Left ventricle myocardium inferior (tissue), 1 donor: Measurements from ENCODE around the gene ENAM. TPM values are rescaled to one million over a fixed set of nuclear protein-coding genes. Genes with fewer than 3 reads are reported as not detected.
"Not testable (repeated sequence)": the region's sequence is repeated elsewhere in the genome, so short reads cannot be mapped to it uniquely, and the experiment has no call there.

ENCODE experiments used
- DNase-seq: peaks from one replicate; pipeline ENCODE4 v3.0.0-alpha.2; 2020
- H3K27ac ChIP-seq: fragments of 200-600 bp; replicated peaks from 2 replicates; pipeline ENCODE4 v1.8.0; 2021
- H3K27me3 ChIP-seq: fragments of 200-600 bp; 2 replicates; pipeline ENCODE4 v1.8.0; 2021; ENCODE audit warnings: low read depth
- H3K36me3 ChIP-seq: fragments of 200-600 bp; 2 replicates; pipeline ENCODE4 v1.8.0; 2021
- H3K4me1 ChIP-seq: fragments of 200-600 bp; 2 replicates; pipeline ENCODE4 v1.8.0; 2021
- H3K4me3 ChIP-seq: fragments of 200-600 bp; 2 replicates; pipeline ENCODE4 v1.8.0; 2021; ENCODE audit warnings: mild to moderate bottlenecking, moderate library complexity
- H3K9me3 ChIP-seq: fragments of 200-600 bp; replicated peaks from 2 replicates; pipeline ENCODE4 v1.8.0; 2021
- intact Hi-C: fragments of 100-400 bp; cut with micrococcal nuclease; formaldehyde crosslinking; loops from one replicate; pipeline ENCODE4 v1.11.0; 2022
- total RNA-seq: library from RNA; stranded (reverse); fragmentation: NEBNext Ultra II Directional; extraction: Animal tissue kit (Norgen Biotek cat#: 25700); gene quantifications from one replicate; pipeline ENCODE4 v1.2.1, GENCODE V29; 2021
- TF ChIP-seq, protein P1 (sequence below): fragments of 200-600 bp; IDR thresholded peaks from 2 replicates; pipeline ENCODE4 v1.8.0; 2021; ENCODE audit warnings: antibody characterized with exemption, mild to moderate bottlenecking, borderline replicate concordance
- donor health status: DM: no; HTN: yes; CAD: no; lungs with severe emphysema.

The ENAM gene
- total RNA-seq, 1 donor from 2014 or later = 6.2 TPM

DNA sequence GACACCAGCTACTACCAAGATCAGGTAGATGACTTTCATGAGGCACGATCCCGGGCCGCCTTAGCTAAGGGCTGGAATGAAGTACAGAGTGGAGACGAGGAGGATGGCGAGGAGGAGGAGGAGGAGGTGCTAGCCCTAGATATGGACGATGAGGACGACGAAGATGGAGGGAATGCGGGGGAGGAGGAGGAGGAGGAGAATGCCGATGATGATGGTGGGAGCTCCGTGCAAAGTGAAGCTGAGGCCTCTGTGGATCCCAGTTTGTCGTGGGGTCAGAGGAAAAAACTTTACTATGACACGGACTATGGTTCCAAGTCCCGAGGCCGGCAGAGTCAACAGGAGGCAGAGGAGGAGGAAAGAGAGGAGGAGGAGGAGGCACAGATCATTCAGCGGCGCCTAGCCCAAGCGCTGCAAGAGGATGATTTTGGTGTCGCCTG, 60.3 kb downstream of the ENAM start:
- intact Hi-C loops = no loop called here
- no peaks in the 10 kb centered on the region for H3K27me3 ChIP-seq

DNA sequence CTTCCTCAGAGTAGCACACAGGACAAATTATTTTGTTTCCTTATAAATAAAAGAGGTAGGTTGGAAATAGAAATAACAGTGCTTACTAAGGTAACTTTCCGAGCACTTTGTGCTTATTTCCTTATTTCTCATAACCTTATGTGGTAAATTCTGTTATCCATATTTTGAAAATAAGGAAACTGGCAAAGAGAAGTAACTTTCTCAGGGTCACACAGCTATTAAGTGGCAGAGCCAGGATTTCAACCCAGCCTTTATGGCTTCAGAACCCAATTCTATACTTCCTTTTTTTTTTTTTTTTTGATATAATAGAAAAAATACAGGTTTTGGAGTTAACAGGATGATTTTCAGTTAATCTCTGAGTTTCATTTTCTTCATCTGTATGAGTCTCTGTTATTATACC, 63.1 kb downstream of the ENAM start:
- no peak for DNase-seq
- TF ChIP-seq, protein P1, sequence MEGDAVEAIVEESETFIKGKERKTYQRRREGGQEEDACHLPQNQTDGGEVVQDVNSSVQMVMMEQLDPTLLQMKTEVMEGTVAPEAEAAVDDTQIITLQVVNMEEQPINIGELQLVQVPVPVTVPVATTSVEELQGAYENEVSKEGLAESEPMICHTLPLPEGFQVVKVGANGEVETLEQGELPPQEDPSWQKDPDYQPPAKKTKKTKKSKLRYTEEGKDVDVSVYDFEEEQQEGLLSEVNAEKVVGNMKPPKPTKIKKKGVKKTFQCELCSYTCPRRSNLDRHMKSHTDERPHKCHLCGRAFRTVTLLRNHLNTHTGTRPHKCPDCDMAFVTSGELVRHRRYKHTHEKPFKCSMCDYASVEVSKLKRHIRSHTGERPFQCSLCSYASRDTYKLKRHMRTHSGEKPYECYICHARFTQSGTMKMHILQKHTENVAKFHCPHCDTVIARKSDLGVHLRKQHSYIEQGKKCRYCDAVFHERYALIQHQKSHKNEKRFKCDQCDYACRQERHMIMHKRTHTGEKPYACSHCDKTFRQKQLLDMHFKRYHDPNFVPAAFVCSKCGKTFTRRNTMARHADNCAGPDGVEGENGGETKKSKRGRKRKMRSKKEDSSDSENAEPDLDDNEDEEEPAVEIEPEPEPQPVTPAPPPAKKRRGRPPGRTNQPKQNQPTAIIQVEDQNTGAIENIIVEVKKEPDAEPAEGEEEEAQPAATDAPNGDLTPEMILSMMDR = no peak
- Histone ChIP-seq H3K4me1 (peaks cover 49% of the 10 kb centered on the region), H3K27me3 (no peaks in the 10 kb centered on the region), H3K9me3 (no peaks in the 10 kb centered on the region), H3K27ac (no peak overlapping the region), H3K36me3 (peaks cover 25% of the 10 kb centered on the region), H3K4me3 (no peak overlapping the region)
- intact Hi-C loops = no loop called here

More for the DNA sequence above, 60.3 kb downstream of the ENAM start:
- TF ChIP-seq, protein P1 = no peak
- Histone ChIP-seq H3K36me3 (peaks cover 24% of the 10 kb centered on the region), H3K27ac (peak overlapping the region; percentile 93), H3K4me3 (peak overlapping the region; percentile 91), H3K4me1 (peaks cover 49% of the 10 kb centered on the region), H3K9me3 (no peaks in the 10 kb centered on the region)
- DNase-seq = no peak

DNA sequence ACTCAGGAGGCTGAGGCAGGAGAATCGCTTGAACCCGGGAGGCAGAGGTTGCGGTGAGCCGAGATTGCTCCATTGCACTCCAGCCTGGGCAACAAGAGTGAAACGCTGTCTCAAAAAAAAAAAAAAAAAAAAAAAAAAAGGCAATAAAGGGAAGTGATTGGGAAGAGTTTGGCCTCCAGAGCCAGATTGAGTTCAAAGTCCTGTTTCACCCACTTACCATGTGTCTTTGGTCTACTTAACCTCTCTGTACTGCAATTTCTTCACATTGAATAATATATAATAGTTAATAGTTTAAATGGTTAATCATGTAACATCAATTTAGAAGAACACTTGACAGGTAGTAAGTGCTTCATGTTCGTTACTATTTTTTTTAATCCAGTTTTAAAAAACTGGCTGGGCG, 66.1 kb downstream of the ENAM start:
- intact Hi-C loops, DNase-seq, H3K27me3 ChIP-seq, H3K27ac ChIP-seq, H3K9me3 ChIP-seq, H3K4me3 ChIP-seq: not testable (repeated sequence)
- H3K36me3 ChIP-seq = peaks cover 25% of the 10 kb centered on the region
- H3K4me1 ChIP-seq = peaks cover 28% of the 10 kb centered on the region

Other genes starting within 250 kb of the ENAM start
- gene SMR3B, start 245.6 kb upstream of the ENAM start, total RNA-seq = not detected
- gene OPRPN, start 230.8 kb upstream of the ENAM start, total RNA-seq = not detected
- not detected for gene MUC7, start 156.5 kb upstream of the ENAM start, total RNA-seq
- not detected for gene AMTN, start 110.2 kb upstream of the ENAM start, total RNA-seq
- gene AMBN, start 36.5 kb upstream of the ENAM start, total RNA-seq = not detected
- gene JCHAIN, start 37.8 kb downstream of the ENAM start, total RNA-seq = 6.9 TPM
- 15.8 TPM for gene UTP3, start 59.8 kb downstream of the ENAM start, total RNA-seq
- 20.5 TPM for gene RUFY3, start 93.2 kb downstream of the ENAM start, total RNA-seq
- 108 TPM for gene GRSF1, start 211.1 kb downstream of the ENAM start, total RNA-seq